ENCODE data around the gene HLCS.

HLCS gene

DNA sequence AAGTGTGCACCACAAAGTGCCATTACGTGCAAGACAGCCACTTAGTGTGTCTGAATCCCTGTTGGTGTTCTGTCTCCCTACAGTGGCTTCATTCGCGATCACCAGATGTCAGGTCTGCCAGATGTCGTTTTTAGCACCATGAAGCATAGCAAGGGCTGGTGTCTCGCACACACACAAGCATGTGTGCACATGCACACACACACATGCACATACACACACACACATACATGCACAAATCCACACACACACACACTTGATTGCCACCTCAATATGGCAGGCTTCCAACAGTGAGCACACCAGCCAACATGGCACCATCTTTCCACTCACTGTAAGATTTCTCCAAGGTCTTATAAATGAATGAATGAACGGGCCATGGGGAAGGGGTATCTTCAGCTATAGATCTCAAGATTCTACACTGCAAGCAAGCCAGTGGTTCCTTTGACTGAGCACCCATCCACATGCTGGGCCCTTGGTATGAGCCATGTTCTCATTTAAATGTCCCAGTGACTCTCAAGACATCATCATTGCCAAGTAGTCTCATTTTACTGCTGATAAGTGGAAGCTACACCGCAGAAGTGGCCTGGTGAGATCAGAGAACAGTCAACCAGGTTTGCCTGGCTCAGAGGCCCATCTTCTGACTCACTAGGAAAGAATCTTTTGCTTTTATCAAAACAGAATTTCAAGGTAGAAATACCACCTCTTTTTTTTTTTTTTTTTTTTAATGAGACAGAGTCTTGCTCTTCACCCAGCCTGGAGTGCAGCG, 182.7 kb downstream of the HLCS start:
- no peak for DNase-seq (ENCODE audit: low read depth in 2 of 3, low spot score in 2 of 3)

GRCh38 chr21:36780861-36781260, 185.6 kb downstream of the HLCS start:
- no peak for DNase-seq (ENCODE audit: low read depth in 2 of 3, low spot score in 2 of 3)

DNA sequence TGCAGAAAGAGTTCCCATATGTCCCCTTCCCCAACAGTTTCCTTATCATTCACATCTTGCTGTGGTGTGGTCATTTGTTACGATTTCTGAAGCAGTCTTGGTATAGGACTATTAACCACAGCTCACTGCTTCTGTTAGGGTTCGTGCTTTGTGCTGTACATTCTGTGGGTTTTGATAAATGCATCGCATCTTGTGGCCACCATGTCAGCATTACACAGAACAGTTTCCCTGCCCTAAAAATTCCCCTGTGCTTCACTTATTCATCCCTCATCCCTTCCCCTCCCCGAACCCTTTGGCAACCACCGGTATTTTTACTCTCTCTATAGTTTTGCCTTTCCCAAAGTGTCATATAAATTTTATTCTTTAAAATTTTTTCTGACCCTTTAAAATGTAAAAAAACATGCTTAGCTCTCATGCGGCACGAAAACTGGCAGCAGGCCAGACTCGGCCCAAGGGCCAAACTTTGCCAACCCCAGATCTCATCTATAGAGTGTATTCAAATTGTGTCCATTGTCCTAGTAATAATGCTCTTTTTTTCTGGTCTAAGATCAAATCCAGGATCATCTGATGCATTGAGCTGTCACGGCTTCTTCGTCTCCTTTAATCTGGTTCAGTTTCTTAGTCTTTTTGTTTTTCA, 189.4 kb downstream of the HLCS start:
- DNase-seq (ENCODE audit: low read depth in 2 of 3, low spot score in 2 of 3), result no peak

GRCh38 chr21:36773995-36774394, 192.5 kb downstream of the HLCS start:
- DNase-seq (ENCODE audit: low read depth in 2 of 3, low spot score in 2 of 3), result no peak

GRCh38 chr21:36773117-36773516, 193.4 kb downstream of the HLCS start:
- DNase-seq (ENCODE audit: low read depth in 2 of 3, low spot score in 2 of 3), result no peak

DNA sequence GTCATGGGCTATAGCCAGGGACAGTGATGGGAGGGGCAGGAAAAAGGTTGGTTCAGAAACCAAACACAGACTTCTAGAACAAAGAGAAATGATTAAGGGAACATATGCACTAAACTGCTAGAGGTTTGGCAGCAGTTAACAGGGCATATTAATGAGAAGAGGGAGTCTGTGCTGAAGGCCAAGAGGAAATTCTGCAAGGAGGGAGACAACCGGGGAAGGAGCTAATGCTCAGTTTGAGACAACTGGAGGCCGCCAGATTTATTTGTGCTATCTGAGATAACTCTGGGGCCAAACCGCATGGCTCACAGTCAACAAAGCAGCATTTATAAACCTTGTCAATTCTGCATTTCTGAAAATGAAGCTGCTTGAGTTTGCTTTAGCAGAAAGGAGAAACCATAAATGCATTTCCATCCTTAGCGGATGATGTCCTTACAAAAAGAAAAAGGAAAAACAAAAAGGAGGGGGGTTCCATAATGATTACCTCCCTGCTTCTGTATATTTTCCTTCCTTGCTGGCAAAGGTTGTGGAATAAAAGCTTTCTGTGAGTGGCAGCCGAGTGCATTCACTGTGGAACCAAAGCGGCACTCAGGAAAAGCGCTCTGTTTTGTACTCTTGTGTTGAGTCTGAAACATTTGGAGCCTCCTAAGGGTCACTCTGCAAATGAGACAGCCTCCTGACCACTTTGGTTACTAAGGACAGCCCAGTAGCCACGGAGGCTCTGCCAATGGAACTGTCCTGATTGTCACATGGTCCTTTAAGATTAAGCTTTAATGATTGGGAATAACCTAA, 197.2 kb downstream of the HLCS start:
- no peak for DNase-seq (ENCODE audit: low read depth in 2 of 3, low spot score in 2 of 3)

GRCh38 chr21:36768496-36768895, 198.0 kb downstream of the HLCS start:
- DNase-seq (ENCODE audit: low read depth in 2 of 3, low spot score in 2 of 3), result no peak

- no peak for DNase-seq (ENCODE audit: low read depth in 2 of 3, low spot score in 2 of 3)
Measured at GRCh38 chr21:36767096-36767495, 199.4 kb downstream of the HLCS start.

- no peak for DNase-seq (ENCODE audit: low read depth in 2 of 3, low spot score in 2 of 3)
Measured at GRCh38 chr21:36766511-36766910, 200.0 kb downstream of the HLCS start.

- DNase-seq (ENCODE audit: low read depth in 2 of 3, low spot score in 2 of 3), result no peak
Measured at GRCh38 chr21:36765229-36765628, 201.2 kb downstream of the HLCS start.

DNA sequence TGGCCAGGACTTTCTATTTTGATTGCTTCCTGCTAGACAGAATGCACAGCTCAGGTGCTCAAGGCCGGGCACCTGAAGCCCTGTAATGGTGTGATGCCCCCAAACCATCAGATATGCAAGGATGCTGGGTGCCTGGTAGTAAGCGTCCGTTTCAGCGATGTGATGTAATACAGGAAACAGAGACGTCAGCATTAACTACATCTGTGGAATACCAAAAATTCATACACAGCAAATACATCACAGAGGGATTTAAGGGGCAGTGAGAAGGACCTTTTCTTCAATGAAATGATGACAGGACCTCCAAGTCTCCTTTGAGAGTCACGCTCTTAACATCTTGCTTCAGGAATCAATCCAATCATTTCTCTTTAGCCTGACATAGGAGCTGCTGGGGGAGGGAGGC, 203.2 kb downstream of the HLCS start:
- no peak for DNase-seq (ENCODE audit: low read depth in 2 of 3, low spot score in 2 of 3)

- DNase-seq (ENCODE audit: low read depth in 2 of 3, low spot score in 2 of 3), result no peak
Measured at GRCh38 chr21:36762642-36763041, 203.8 kb downstream of the HLCS start.

DNA sequence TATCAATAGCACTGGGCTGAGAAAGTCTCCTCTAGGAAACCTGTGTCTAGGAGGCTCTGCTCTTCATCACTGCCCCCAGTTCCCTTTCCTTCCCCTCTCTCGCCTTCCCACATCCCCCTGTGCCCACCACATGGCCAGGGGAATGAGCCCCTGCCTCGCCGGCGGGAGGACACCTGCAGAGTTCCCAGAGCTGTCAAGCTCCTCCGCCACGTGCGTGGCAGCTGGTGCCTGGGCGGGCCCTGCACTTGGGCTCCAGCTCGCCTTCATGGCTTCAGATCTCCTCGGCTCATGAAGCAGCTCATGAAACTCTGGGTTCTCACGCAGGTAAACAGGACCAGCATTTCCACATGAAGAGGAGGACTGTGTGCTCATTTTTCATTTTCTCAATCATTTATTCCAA, 204.8 kb downstream of the HLCS start:
- no peak for DNase-seq (ENCODE audit: low read depth in 2 of 3, low spot score in 2 of 3)

- no peak for DNase-seq (ENCODE audit: low read depth in 2 of 3, low spot score in 2 of 3)
Measured at GRCh38 chr21:36759348-36760083, 207.0 kb downstream of the HLCS start.

DNA sequence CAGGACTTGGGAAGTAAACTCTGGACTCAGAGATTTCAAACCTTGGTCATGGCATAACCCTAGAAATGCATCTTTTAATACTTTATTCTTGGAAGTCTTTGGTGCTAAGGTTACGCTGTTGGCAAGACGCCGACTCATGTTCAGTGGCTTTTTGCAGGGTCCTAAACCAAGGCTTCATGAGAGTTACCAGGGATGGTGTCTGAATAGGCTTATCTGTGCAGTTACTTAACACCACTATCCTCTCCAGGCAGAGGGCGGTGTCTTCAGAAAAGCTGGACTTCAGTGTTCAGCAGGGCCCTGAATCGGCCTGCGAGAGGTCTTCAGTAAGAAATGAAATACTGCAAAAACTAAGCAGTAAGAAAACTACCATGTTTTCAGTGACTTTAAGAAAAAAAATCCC, 209.3 kb downstream of the HLCS start:
- DNase-seq (ENCODE audit: low read depth in 2 of 3, low spot score in 2 of 3), result no peak

DNA sequence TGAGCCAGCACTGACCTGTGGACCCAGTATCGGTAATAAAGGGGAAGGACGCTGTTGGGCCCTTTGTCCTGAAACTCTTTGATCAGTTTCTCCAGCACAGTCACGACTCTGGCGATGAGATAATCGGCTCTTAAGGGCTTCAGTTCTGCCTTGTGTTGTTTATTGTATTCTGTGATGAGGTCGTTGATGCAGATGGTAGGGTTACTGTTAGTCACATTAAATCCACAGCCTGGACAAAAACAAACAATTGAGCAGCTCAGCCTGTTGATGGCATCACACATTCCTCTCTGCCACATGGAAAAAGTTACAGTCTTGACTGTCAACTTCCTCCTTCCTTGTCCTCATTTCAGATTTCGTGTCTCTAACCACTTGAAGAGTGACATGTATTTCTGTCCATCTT, 209.9 kb downstream of the HLCS start:
- no peak for DNase-seq (ENCODE audit: low read depth in 2 of 3, low spot score in 2 of 3)

- DNase-seq (ENCODE audit: low read depth in 2 of 3, low spot score in 2 of 3), result no peak
Measured at GRCh38 chr21:36754241-36754898, 212.1 kb downstream of the HLCS start.

- DNase-seq (ENCODE audit: low read depth in 2 of 3, low spot score in 2 of 3), result no peak
Measured at GRCh38 chr21:36753556-36753955, 212.9 kb downstream of the HLCS start.

GRCh38 chr21:36751383-36751782, 215.1 kb downstream of the HLCS start:
- no peak for DNase-seq (ENCODE audit: low read depth in 2 of 3, low spot score in 2 of 3)

DNA sequence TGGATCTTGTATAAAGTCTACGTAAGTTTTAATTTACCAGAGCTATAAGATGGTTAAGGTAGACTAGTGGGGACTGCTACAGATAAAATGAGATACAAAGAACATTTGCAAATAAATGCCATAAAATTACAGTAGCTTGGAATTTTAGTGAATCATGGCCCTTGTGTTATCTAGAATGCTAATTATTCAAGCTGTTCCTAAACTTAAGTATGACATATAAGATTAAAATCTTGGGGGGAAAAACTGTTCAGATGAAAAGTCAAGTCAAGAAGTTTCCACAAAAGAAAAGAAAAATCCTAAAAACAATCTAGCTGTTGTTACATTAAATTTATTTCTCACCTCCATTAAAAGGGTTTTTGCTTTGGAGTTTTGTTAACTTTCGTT, 215.9 kb downstream of the HLCS start:
- no peak for DNase-seq (ENCODE audit: low read depth in 2 of 3, low spot score in 2 of 3)
